HEK293T (cell line): Measurements from ENCODE around the gene CRIM1.

Source experiments
- FOXA1 ChIP-seq: fragments of 450-650 bp; IDR thresholded peaks from 2 replicates; pipeline ENCODE4 v1.6.1; 2016; ENCODE audit warnings: mild to moderate bottlenecking
- FOXK2 ChIP-seq: fragments of 450-650 bp; IDR thresholded peaks from 2 replicates; pipeline ENCODE4 v1.6.1; 2016; ENCODE audit warnings: mild to moderate bottlenecking
- TARDBP ChIP-seq: fragments of 450-650 bp; IDR thresholded peaks from 2 replicates; pipeline ENCODE4 v1.6.1; 2016

GRCh38 chr2:36553683-36554082 is 198.1 kb downstream of the CRIM1 start:
- TF ChIP-seq TARDBP (no peak), FOXK2 (no peak), FOXA1 (no peak)
